Stimulated activated CD4-positive, alpha-beta T cell treated with anti-CD3 and anti-CD28 coated beads, Interleukin-12 subunit alpha, Interleukin-12 subunit beta, amount 100 ng/mL, for 48 hours (primary cell): ENCODE results near the gene NTMT1.
A peak's percentile ranks its signal among the peaks of the same experiment; 100 is the strongest.
"Not testable (repeated sequence)": the region's sequence is repeated elsewhere in the genome, so short reads cannot be mapped to it uniquely, and the experiment has no call there.

Experiments
- DNase-seq, 3 donors: peaks; one replicate each; pipeline ENCODE4 v3.0.0-alpha.2; 2020; ENCODE audit warnings: low read depth in 2 of 3, low spot score in 1 of 3

NTMT1 gene

GRCh38 chr9:129626079-129626624, at the start of gene NTMT1:
Gene NTMT1, plus strand, starts transcription at chr9:129626163. Its CDS starts 6,541 bp downstream, at chr9:129632704.
- DNase-seq = peak; percentile 81 to 93 (median 82)

GRCh38 chr9:129576546-129577543, 49.1 kb upstream of the NTMT1 start:
- DNase-seq = no peak

- DNase-seq = no peak
These were observed 46.7 kb upstream of the NTMT1 start for GRCh38 chr9:129579294-129579693.

- no peak for DNase-seq
These were observed 45.6 kb upstream of the NTMT1 start for GRCh38 chr9:129580211-129580915.

GRCh38 chr9:129581505-129582189, 44.3 kb upstream of the NTMT1 start:
- DNase-seq = no peak

- no peak for DNase-seq
These were observed 43.1 kb upstream of the NTMT1 start for GRCh38 chr9:129582855-129583254.

GRCh38 chr9:129583308-129584038, 42.5 kb upstream of the NTMT1 start:
- no peak for DNase-seq

- peak; percentile 42 to 70 (median 44) for DNase-seq
These were observed 41.8 kb upstream of the NTMT1 start for GRCh38 chr9:129584136-129584535.

GRCh38 chr9:129585352-129585751, 40.6 kb upstream of the NTMT1 start:
- no peak for DNase-seq

GRCh38 chr9:129586245-129586644, 39.7 kb upstream of the NTMT1 start:
- no peak for DNase-seq

GRCh38 chr9:129586685-129587084, 39.3 kb upstream of the NTMT1 start:
- no peak for DNase-seq

- DNase-seq = no peak
These were observed 38.3 kb upstream of the NTMT1 start for GRCh38 chr9:129587487-129588262.

GRCh38 chr9:129590466-129590865, 35.5 kb upstream of the NTMT1 start:
- no peak for DNase-seq

GRCh38 chr9:129591916-129592315, 34.0 kb upstream of the NTMT1 start:
- DNase-seq = no peak

GRCh38 chr9:129592790-129593189, 33.2 kb upstream of the NTMT1 start:
- DNase-seq = not testable (repeated sequence)

GRCh38 chr9:129594632-129595031, 31.3 kb upstream of the NTMT1 start:
- no peak for DNase-seq

- DNase-seq = no peak
These were observed 30.6 kb upstream of the NTMT1 start for GRCh38 chr9:129595311-129595741.

- no peak for DNase-seq
These were observed 29.9 kb upstream of the NTMT1 start for GRCh38 chr9:129595903-129596540.
